SU-DHL-6 (cell line): Measurements from ENCODE around the gene METTL6.

Experiments
- CTCF ChIP-seq: fragments of 200-600 bp; sonication (generic); IDR thresholded peaks from one replicate; pipeline ENCODE4 v1.5.1; 2017; ENCODE audit warnings: antibody characterized with exemption, mild to moderate bottlenecking, low read length, moderate library complexity; ENCODE audit not compliant: insufficient read depth, poor library complexity, severe bottlenecking
- EZH2phosphoT487 ChIP-seq: fragments of 200-600 bp; sonication (generic), shearing (Covaris generic); conservative IDR thresholded peaks from 2 replicates; pipeline ENCODE4 v1.6.1; 2018; ENCODE audit warnings: mild to moderate bottlenecking, antibody characterized with exemption, low read length, moderate library complexity, mixed read lengths

GRCh38 chr3:15431256-15431837 is 4.0 kb upstream of the METTL6 start:
- TF ChIP-seq CTCF, result no peak
- no peak for TF ChIP-seq EZH2phosphoT487
